ENCODE results near the gene LFNG.

Gene LFNG

GRCh38 chr7:2569421-2569820, 49.8 kb downstream of the LFNG start:
- Histone ChIP-seq H3K79me2 (ENCODE audit: control insufficient read depth, insufficient read depth, low read length, unreplicated experiment) (no peaks in the 10 kb centered on the region), H3K27me3 (ENCODE audit: insufficient read depth, low read length) (no peaks in the 10 kb centered on the region), H3K27ac (ENCODE audit: low read depth, low read length) (no peak overlapping the region), H2AFZ (ENCODE audit: low read length, unreplicated experiment) (no peak overlapping the region), H3K4me3 (ENCODE audit: low read depth, low read length) (no peak overlapping the region), H3K36me3 (ENCODE audit: insufficient read depth, low read length) (no peaks in the 10 kb centered on the region), H3K4me1 (ENCODE audit: control insufficient read depth, insufficient read depth, low read length, unreplicated experiment) (peaks cover 3% of the 10 kb centered on the region)

- no peak overlapping the region for H3K4me3 ChIP-seq (ENCODE audit: low read depth, low read length)
- H3K79me2 ChIP-seq (ENCODE audit: control insufficient read depth, insufficient read depth, low read length, unreplicated experiment), result no peaks in the 10 kb centered on the region
- no peak overlapping the region for H2AFZ ChIP-seq (ENCODE audit: low read length, unreplicated experiment)
- H3K27me3 ChIP-seq (ENCODE audit: insufficient read depth, low read length), result no peaks in the 10 kb centered on the region
- peaks cover 3% of the 10 kb centered on the region for H3K4me1 ChIP-seq (ENCODE audit: control insufficient read depth, insufficient read depth, low read length, unreplicated experiment)
- no peaks in the 10 kb centered on the region for H3K36me3 ChIP-seq (ENCODE audit: insufficient read depth, low read length)
- no peak overlapping the region for H3K27ac ChIP-seq (ENCODE audit: low read depth, low read length)
Measured at GRCh38 chr7:2570021-2570420, 50.4 kb downstream of the LFNG start.

DNA sequence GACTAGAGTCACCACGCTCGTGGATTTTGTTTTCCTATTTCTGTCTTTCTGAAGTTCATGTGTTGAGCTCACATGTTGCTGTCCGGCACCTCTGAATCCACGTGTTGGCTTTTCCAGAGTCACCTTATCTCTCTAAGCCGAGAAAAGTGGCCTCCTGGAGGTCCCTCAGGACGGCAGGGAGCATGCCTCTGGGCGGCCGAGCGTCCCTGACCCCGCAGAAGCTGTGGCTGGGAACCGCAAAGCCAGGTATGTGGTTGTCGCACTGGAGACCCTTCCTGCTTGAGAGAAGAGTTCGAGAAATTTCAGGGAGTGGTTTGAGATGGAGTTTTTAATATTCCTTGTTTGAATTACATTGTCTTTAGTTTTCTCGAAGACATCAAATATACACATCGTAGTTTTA, 51.8 kb downstream of the LFNG start:
- no peaks in the 10 kb centered on the region for H3K79me2 ChIP-seq (ENCODE audit: control insufficient read depth, insufficient read depth, low read length, unreplicated experiment)
- no peak overlapping the region for H3K27ac ChIP-seq (ENCODE audit: low read depth, low read length)
- no peaks in the 10 kb centered on the region for H3K36me3 ChIP-seq (ENCODE audit: insufficient read depth, low read length)
- H2AFZ ChIP-seq (ENCODE audit: low read length, unreplicated experiment), result no peak overlapping the region
- no peak overlapping the region for H3K4me3 ChIP-seq (ENCODE audit: low read depth, low read length)
- H3K27me3 ChIP-seq (ENCODE audit: insufficient read depth, low read length), result no peaks in the 10 kb centered on the region
- H3K4me1 ChIP-seq (ENCODE audit: control insufficient read depth, insufficient read depth, low read length, unreplicated experiment), result peaks cover 3% of the 10 kb centered on the region

GRCh38 chr7:2572101-2572842, 52.7 kb downstream of the LFNG start:
- no peaks in the 10 kb centered on the region for H3K4me1 ChIP-seq (ENCODE audit: control insufficient read depth, insufficient read depth, low read length, unreplicated experiment)
- no peaks in the 10 kb centered on the region for H3K79me2 ChIP-seq (ENCODE audit: control insufficient read depth, insufficient read depth, low read length, unreplicated experiment)

DNA sequence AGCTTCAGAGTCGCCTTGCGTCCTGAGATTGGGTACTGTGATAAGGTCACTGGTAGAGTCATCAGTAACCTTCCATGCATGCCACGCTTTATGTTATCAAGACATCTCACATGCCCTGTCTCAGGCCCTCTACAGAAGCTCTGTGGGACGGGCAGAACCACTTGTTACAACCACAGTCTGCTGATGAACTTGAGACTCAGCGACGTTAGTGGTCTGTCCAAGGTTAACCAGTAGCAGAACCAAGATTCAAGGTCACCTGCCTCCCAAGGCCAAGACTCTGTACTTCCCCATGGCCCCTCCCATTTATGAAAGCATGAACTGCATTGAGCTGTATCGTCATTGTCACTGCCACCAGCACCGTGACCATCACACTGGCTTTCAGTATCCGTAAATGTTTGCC, 54.2 kb downstream of the LFNG start:
- Histone ChIP-seq H3K79me2 (ENCODE audit: control insufficient read depth, insufficient read depth, low read length, unreplicated experiment) (no peaks in the 10 kb centered on the region), H3K36me3 (ENCODE audit: insufficient read depth, low read length) (no peaks in the 10 kb centered on the region), H3K4me1 (ENCODE audit: control insufficient read depth, insufficient read depth, low read length, unreplicated experiment) (no peaks in the 10 kb centered on the region), H3K27me3 (ENCODE audit: insufficient read depth, low read length) (no peaks in the 10 kb centered on the region), H2AFZ (ENCODE audit: low read length, unreplicated experiment) (no peak overlapping the region), H3K4me3 (ENCODE audit: low read depth, low read length) (no peak overlapping the region), H3K27ac (ENCODE audit: low read depth, low read length) (no peak overlapping the region)

More at GRCh38 chr7:2572101-2572842, 52.7 kb downstream of the LFNG start:
- H3K4me3 ChIP-seq (ENCODE audit: low read depth, low read length), result no peak overlapping the region
- H2AFZ ChIP-seq (ENCODE audit: low read length, unreplicated experiment), result no peak overlapping the region
- H3K27ac ChIP-seq (ENCODE audit: low read depth, low read length), result no peak overlapping the region
- no peaks in the 10 kb centered on the region for H3K36me3 ChIP-seq (ENCODE audit: insufficient read depth, low read length)
- no peaks in the 10 kb centered on the region for H3K27me3 ChIP-seq (ENCODE audit: insufficient read depth, low read length)

GRCh38 chr7:2575046-2575732, 55.6 kb downstream of the LFNG start:
- Histone ChIP-seq H3K4me3 (ENCODE audit: low read depth, low read length) (no peak overlapping the region), H3K27ac (ENCODE audit: low read depth, low read length) (no peak overlapping the region), H3K79me2 (ENCODE audit: control insufficient read depth, insufficient read depth, low read length, unreplicated experiment) (no peaks in the 10 kb centered on the region), H3K36me3 (ENCODE audit: insufficient read depth, low read length) (no peaks in the 10 kb centered on the region), H3K27me3 (ENCODE audit: insufficient read depth, low read length) (no peaks in the 10 kb centered on the region), H3K4me1 (ENCODE audit: control insufficient read depth, insufficient read depth, low read length, unreplicated experiment) (no peaks in the 10 kb centered on the region), H2AFZ (ENCODE audit: low read length, unreplicated experiment) (no peak overlapping the region)

- no peak overlapping the region for H3K4me3 ChIP-seq (ENCODE audit: low read depth, low read length)
- H3K27ac ChIP-seq (ENCODE audit: low read depth, low read length), result no peak overlapping the region
- H2AFZ ChIP-seq (ENCODE audit: low read length, unreplicated experiment), result no peak overlapping the region
- H3K36me3 ChIP-seq (ENCODE audit: insufficient read depth, low read length), result no peaks in the 10 kb centered on the region
- H3K27me3 ChIP-seq (ENCODE audit: insufficient read depth, low read length), result no peaks in the 10 kb centered on the region
- no peaks in the 10 kb centered on the region for H3K4me1 ChIP-seq (ENCODE audit: control insufficient read depth, insufficient read depth, low read length, unreplicated experiment)
- H3K79me2 ChIP-seq (ENCODE audit: control insufficient read depth, insufficient read depth, low read length, unreplicated experiment), result no peaks in the 10 kb centered on the region
Measured at GRCh38 chr7:2575733-2576340, 56.3 kb downstream of the LFNG start.

GRCh38 chr7:2576742-2577491, 57.3 kb downstream of the LFNG start:
- Histone ChIP-seq H3K27me3 (ENCODE audit: insufficient read depth, low read length) (no peaks in the 10 kb centered on the region), H2AFZ (ENCODE audit: low read length, unreplicated experiment) (no peak overlapping the region), H3K4me1 (ENCODE audit: control insufficient read depth, insufficient read depth, low read length, unreplicated experiment) (no peaks in the 10 kb centered on the region), H3K36me3 (ENCODE audit: insufficient read depth, low read length) (no peaks in the 10 kb centered on the region), H3K27ac (ENCODE audit: low read depth, low read length) (no peak overlapping the region), H3K79me2 (ENCODE audit: control insufficient read depth, insufficient read depth, low read length, unreplicated experiment) (no peaks in the 10 kb centered on the region), H3K4me3 (ENCODE audit: low read depth, low read length) (no peak overlapping the region)
